SK-N-MC (cell line): ENCODE measurements around the gene SLC35A3.

Experiments
- EZH2 ChIP-seq: fragments of 200-600 bp; sonication (generic); IDR thresholded peaks from one replicate; pipeline ENCODE4 v1.6.1; 2017; ENCODE audit warnings: antibody characterized with exemption
- POLR2AphosphoS5 ChIP-seq: IDR thresholded peaks from 2 replicates; pipeline ENCODE4 v1.6.1; 2012; ENCODE audit warnings: mild to moderate bottlenecking, low read depth, low read length, borderline replicate concordance

GRCh38 chr1:99950486-99950885 is 19.3 kb upstream of the SLC35A3 start:
- TF ChIP-seq EZH2 (no peak), POLR2AphosphoS5 (no peak)
